Measurements from ENCODE around the gene SP4.

SP4 gene

GRCh38 chr7:21443149-21443841, 15.4 kb downstream of the SP4 start:
- no peak for DNase-seq

GRCh38 chr7:21448974-21449373, 21.1 kb downstream of the SP4 start:
- no peak for DNase-seq

- DNase-seq, result no peak
These were observed 22.2 kb downstream of the SP4 start for GRCh38 chr7:21450076-21450475.

- no peak for DNase-seq
These were observed 23.1 kb downstream of the SP4 start for GRCh38 chr7:21450941-21451340.

- DNase-seq, result no peak
These were observed 26.3 kb downstream of the SP4 start for GRCh38 chr7:21454182-21454581.

GRCh38 chr7:21454906-21455305, 27.0 kb downstream of the SP4 start:
- DNase-seq, result no peak

GRCh38 chr7:21461282-21461681, 33.4 kb downstream of the SP4 start:
- DNase-seq, result no peak

GRCh38 chr7:21462081-21462480, 34.2 kb downstream of the SP4 start:
- DNase-seq, result peak; percentile 35 to 47

- peak in 1 of 2 donors; percentile 24 for DNase-seq
These were observed 35.6 kb downstream of the SP4 start for GRCh38 chr7:21463524-21463923.

GRCh38 chr7:21468969-21469368, 41.1 kb downstream of the SP4 start:
- DNase-seq, result no peak

GRCh38 chr7:21469894-21470293, 42.0 kb downstream of the SP4 start:
- DNase-seq, result no peak

GRCh38 chr7:21472029-21472428, 44.1 kb downstream of the SP4 start:
- DNase-seq, result no peak

- no peak for DNase-seq
These were observed 48.5 kb downstream of the SP4 start for GRCh38 chr7:21476429-21476828.

- no peak for DNase-seq
These were observed 53.0 kb downstream of the SP4 start for GRCh38 chr7:21480693-21481403.

- peak in 1 of 2 donors; percentile 60 for DNase-seq
These were observed 58.6 kb downstream of the SP4 start for GRCh38 chr7:21486511-21486910.

GRCh38 chr7:21495731-21496130, 67.8 kb downstream of the SP4 start:
- DNase-seq, result no peak

GRCh38 chr7:21497072-21497471, 69.2 kb downstream of the SP4 start:
- DNase-seq, result no peak

- no peak for DNase-seq
These were observed 72.4 kb downstream of the SP4 start for GRCh38 chr7:21500117-21500832.

GRCh38 chr7:21504021-21504420, 76.1 kb downstream of the SP4 start:
- no peak for DNase-seq

GRCh38 chr7:21507627-21508343, 79.9 kb downstream of the SP4 start:
- peak; percentile 62 to 69 for DNase-seq

GRCh38 chr7:21508538-21508937, 80.7 kb downstream of the SP4 start:
- no peak for DNase-seq

- no peak for DNase-seq
These were observed 86.2 kb downstream of the SP4 start for GRCh38 chr7:21514062-21514461.

- DNase-seq, result no peak
These were observed 96.8 kb downstream of the SP4 start for GRCh38 chr7:21524680-21525079.

Measured in inflammatory macrophage (primary cell).